Measurements from ENCODE around the gene ZNF550. TPM values are rescaled to one million over a fixed set of nuclear protein-coding genes. Genes with fewer than 3 reads are reported as not detected.
"Not testable (repeated sequence)": the region's sequence is repeated elsewhere in the genome, so short reads cannot be mapped to it uniquely, and the experiment has no call there.

ZNF550 gene
- total and polyA plus RNA-seq, 4 experiments from 2014 or later: 5.4 to 37.8 (median 23.4) TPM

- H3K27me3 Mint-ChIP-seq; H3K4me1 ChIP-seq (ENCODE audit: insufficient read depth, low read length); H3K9me3 ChIP-seq (ENCODE audit: control insufficient read depth in 1 of 2, low read length in 2 of 2); intact Hi-C loops (cut with micrococcal nuclease); H3K27me3 ChIP-seq (ENCODE audit: insufficient read depth, low read length); H3K36me3 ChIP-seq (ENCODE audit: insufficient read depth, low read length); DNase-seq: not testable (repeated sequence)
- H3K9me3 Mint-ChIP-seq: peaks cover 6 to 72% (median 65%) of the 10 kb centered on the region in 8 donors
- peak overlapping the region in 1 of 2 donors; percentile 45 for H3K4me3 ChIP-seq (ENCODE audit: low read length in 2 of 2)
- peak overlapping the region; percentile 65 to 88 (median 82) for H3K4me3 Mint-ChIP-seq
- peaks cover 57 to 58% of the 10 kb centered on the region in 2 donors for H3K36me3 Mint-ChIP-seq
- CTCF ChIA-PET (ENCODE audit: partially characterized antibody): interaction anchor here (1.0 kb wide), 1 partner anchor 14 kb away, joined by 3 read pairs; no protein-coding TSS in a partner anchor
- H3K27ac ChIP-seq (ENCODE audit: low read depth, low read length): peak overlapping the region; percentile 60
- POLR2A ChIA-PET (ENCODE audit: partially characterized antibody): interaction anchor here (0.9 to 1.1 kb wide), 6 partner anchors 13 to 650 kb away, joined by 3 to 6 read pairs (median 3); partner anchors contain the start of genes ZNF329, ZNF419 and ZNF749
- H3K4me1 Mint-ChIP-seq: peaks cover 20 to 34% (median 23%) of the 10 kb centered on the region in 4 donors
- peak overlapping the region; percentile 61 to 89 (median 80) for H3K27ac Mint-ChIP-seq
These were observed 59.3 kb downstream of the ZNF550 start for GRCh38 chr19:57500400-57500799.

GRCh38 chr19:57499680-57500395 lies 59.8 kb downstream of the ZNF550 start, which contains the start of gene ZNF773:
ZNF773 (plus strand) TSS chr19:57499938; CDS start chr19:57500081, 143 bp downstream.
- Mint-ChIP-seq H3K4me1 (peaks cover 20 to 34% (median 23%) of the 10 kb centered on the region in 4 donors), H3K27ac (peak within 1 kb of the TSS; percentile 61 to 94 (median 89)), H3K36me3 (peaks cover 56% of the 10 kb centered on the region in 2 donors), H3K9me3 (peaks cover 6 to 73% (median 65%) of the 10 kb centered on the region in 8 donors), H3K4me3 (peak within 1 kb of the TSS; percentile 65 to 88 (median 82))
- not testable (repeated sequence) for H3K36me3 ChIP-seq (ENCODE audit: insufficient read depth, low read length); H3K27me3 Mint-ChIP-seq; H3K9me3 ChIP-seq (ENCODE audit: control insufficient read depth in 1 of 2, low read length in 2 of 2); H3K4me1 ChIP-seq (ENCODE audit: insufficient read depth, low read length); H3K27me3 ChIP-seq (ENCODE audit: insufficient read depth, low read length)
- peak; percentile 92 to 96 (median 96) for DNase-seq
- Histone ChIP-seq H3K4me3 (ENCODE audit: low read length in 2 of 2) (peak within 1 kb of the TSS; percentile 39 to 45), H3K27ac (ENCODE audit: low read depth, low read length) (peak within 1 kb of the TSS; percentile 60)
- intact Hi-C loops (cut with micrococcal nuclease): loop anchor here (1.0 kb wide), 4 partner anchors 13 to 65 kb away; partner anchors contain the start of genes ZNF419, ZNF549, ZNF550 and ZNF749
- POLR2A ChIA-PET (ENCODE audit: partially characterized antibody): interaction anchor here (0.9 to 1.1 kb wide), 7 partner anchors 12 to 651 kb away, joined by 3 to 6 read pairs (median 3); partner anchors contain the start of genes ZNF329, ZNF419, ZNF749 and ZNF772
- CTCF ChIA-PET (ENCODE audit: partially characterized antibody): interaction anchor here (1.0 kb wide), 1 partner anchor 13 kb away, joined by 3 read pairs; no protein-coding TSS in a partner anchor

DNA sequence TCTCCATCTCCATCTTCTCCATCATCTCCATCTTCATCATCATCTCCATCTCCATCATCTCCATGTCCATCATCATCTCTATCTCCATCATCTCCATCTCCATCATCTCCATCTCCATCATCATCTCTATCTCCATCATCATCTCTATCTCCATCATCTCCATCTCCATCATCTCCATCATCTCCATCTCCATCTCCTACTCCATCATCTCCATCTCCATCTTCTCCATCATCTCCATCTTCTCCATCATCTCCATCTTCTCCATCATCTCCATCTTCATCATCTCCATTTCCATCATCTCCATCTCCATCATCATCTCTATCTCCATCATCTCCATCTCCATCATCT lies 60.4 kb downstream of the ZNF550 start:
- not testable (repeated sequence) for H3K27me3 ChIP-seq (ENCODE audit: insufficient read depth, low read length); H3K27me3 Mint-ChIP-seq; H3K36me3 ChIP-seq (ENCODE audit: insufficient read depth, low read length); H3K27ac ChIP-seq (ENCODE audit: low read depth, low read length); DNase-seq; H3K9me3 ChIP-seq (ENCODE audit: control insufficient read depth in 1 of 2, low read length in 2 of 2); H3K4me1 ChIP-seq (ENCODE audit: insufficient read depth, low read length)
- H3K4me1 Mint-ChIP-seq: peaks cover 20 to 34% (median 23%) of the 10 kb centered on the region in 4 donors
- intact Hi-C loops (cut with micrococcal nuclease): loop anchor here (1.0 kb wide), 4 partner anchors 12 to 64 kb away; partner anchors contain the start of genes ZNF419, ZNF549, ZNF550 and ZNF749
- peak overlapping the region in 1 of 2 donors; percentile 2 for H3K4me3 ChIP-seq (ENCODE audit: low read length in 2 of 2)
- peaks cover 6 to 74% (median 69%) of the 10 kb centered on the region in 8 donors for H3K9me3 Mint-ChIP-seq
- POLR2A ChIA-PET (ENCODE audit: partially characterized antibody): interaction anchor here (0.9 to 1.0 kb wide), 6 partner anchors 12 to 651 kb away, joined by 3 to 4 read pairs (median 3); partner anchors contain the start of genes ZNF329, ZNF419 and ZNF772
- peak overlapping the region; percentile 61 to 94 (median 87) for H3K27ac Mint-ChIP-seq
- H3K36me3 Mint-ChIP-seq: peaks cover 57 to 58% of the 10 kb centered on the region in 2 donors
- peak overlapping the region; percentile 18 to 88 (median 80) for H3K4me3 Mint-ChIP-seq
- CTCF ChIA-PET (ENCODE audit: partially characterized antibody): interaction anchor here (1.0 kb wide), 1 partner anchor 13 kb away, joined by 3 read pairs; no protein-coding TSS in a partner anchor

DNA sequence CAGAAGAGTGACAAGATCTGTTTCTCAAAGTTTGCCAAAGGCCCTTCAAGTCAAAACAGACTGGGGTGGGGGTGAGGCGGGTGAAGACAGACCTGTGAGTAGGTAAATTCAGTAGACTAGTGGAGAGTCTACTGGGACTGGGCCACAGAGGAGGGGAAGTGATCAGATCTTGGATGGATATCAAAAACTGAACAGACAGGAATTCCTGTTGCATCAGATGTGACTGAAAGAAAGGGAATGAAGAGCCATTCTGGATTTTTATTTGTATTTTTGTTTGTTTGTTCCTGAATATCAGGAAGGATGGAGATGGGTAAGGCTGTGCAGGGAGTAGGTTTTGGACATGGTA lies 71.4 kb downstream of the ZNF550 start:
- H3K9me3 ChIP-seq (ENCODE audit: control insufficient read depth in 1 of 2, low read length in 2 of 2); H3K4me3 ChIP-seq (ENCODE audit: low read length in 2 of 2); DNase-seq; CTCF ChIA-PET (ENCODE audit: partially characterized antibody); H3K27me3 Mint-ChIP-seq; H3K27me3 ChIP-seq (ENCODE audit: insufficient read depth, low read length); H3K27ac ChIP-seq (ENCODE audit: low read depth, low read length): not testable (repeated sequence)
- H3K4me1 Mint-ChIP-seq: peaks cover 10 to 20% (median 15%) of the 10 kb centered on the region in 4 donors
- H3K36me3 Mint-ChIP-seq: peaks cover 48 to 54% of the 10 kb centered on the region in 2 donors
- H3K9me3 Mint-ChIP-seq: peaks cover 2 to 55% (median 41%) of the 10 kb centered on the region in 8 donors
- POLR2A ChIA-PET (ENCODE audit: partially characterized antibody): interaction anchor here (1.1 kb wide), 2 partner anchors 193 to 327 kb away, joined by 3 to 4 read pairs; partner anchors contain the start of genes ZNF551 and ZNF552
- intact Hi-C loops (cut with micrococcal nuclease): loop anchor here (5.0 kb wide), 1 partner anchor 194 kb away; the partner anchor contains the start of gene ZNF551
- Histone ChIP-seq H3K36me3 (ENCODE audit: insufficient read depth, low read length) (peaks cover 16% of the 10 kb centered on the region), H3K4me1 (ENCODE audit: insufficient read depth, low read length) (peaks cover 12% of the 10 kb centered on the region)
- H3K27ac Mint-ChIP-seq: peak overlapping the region in 5 of 7 donors; percentile 16 to 86 (median 83)
- peak overlapping the region; percentile 75 to 88 (median 80) for H3K4me3 Mint-ChIP-seq

- H3K27me3 Mint-ChIP-seq; H3K9me3 ChIP-seq (ENCODE audit: control insufficient read depth in 1 of 2, low read length in 2 of 2); H3K27me3 ChIP-seq (ENCODE audit: insufficient read depth, low read length): not testable (repeated sequence)
- Mint-ChIP-seq H3K27ac (peak within 1 kb of the TSS; percentile 63 to 91 (median 86)), H3K9me3 (peaks cover 2 to 50% (median 35%) of the 10 kb centered on the region in 8 donors), H3K4me1 (peaks cover 10 to 20% (median 15%) of the 10 kb centered on the region in 4 donors), H3K36me3 (peaks cover 42 to 48% of the 10 kb centered on the region in 2 donors), H3K4me3 (peak within 1 kb of the TSS; percentile 75 to 89 (median 81))
- DNase-seq: peak; percentile 90 to 94 (median 93)
- ChIA-PET POLR2A (ENCODE audit: partially characterized antibody) (interaction anchor here (0.7 to 1.3 kb wide), 10 partner anchors 10 to 695 kb away, joined by 3 to 4 read pairs (median 4); partner anchors contain the start of genes ZNF274, ZNF549, ZNF551 and ZNF552), CTCF (ENCODE audit: partially characterized antibody) (interaction anchor here (1.0 kb wide), 1 partner anchor 9 kb away, joined by 3 read pairs; no protein-coding TSS in a partner anchor)
- peaks cover 12% of the 10 kb centered on the region for H3K4me1 ChIP-seq (ENCODE audit: insufficient read depth, low read length)
- H3K36me3 ChIP-seq (ENCODE audit: insufficient read depth, low read length): peaks cover 15% of the 10 kb centered on the region
- intact Hi-C loops (cut with micrococcal nuclease): loop anchor here (1.0 to 5.0 kb wide), 6 partner anchors 10 to 195 kb away; partner anchors contain the start of genes ZNF17, ZNF550, ZNF551 and ZNF749
- H3K27ac ChIP-seq (ENCODE audit: low read depth, low read length): peak within 1 kb of the TSS; percentile 65
- peak within 1 kb of the TSS in 1 of 2 donors; percentile 73 for H3K4me3 ChIP-seq (ENCODE audit: low read length in 2 of 2)
These were observed 72.0 kb downstream of the ZNF550 start, which contains the start of gene ZNF419 for GRCh38 chr19:57487477-57488298. ZNF419 (plus strand) TSS chr19:57487750; CDS start chr19:57487951, 201 bp downstream.
